Keratinocyte (primary cell): Measurements from ENCODE around the gene LNPEP. TPM values are rescaled to one million over a fixed set of nuclear protein-coding genes. Genes with fewer than 3 reads are reported as not detected.
A peak's percentile ranks its signal among the peaks of the same experiment; 100 is the strongest.

Experiments
- DNase-seq: peaks from one replicate; pipeline ENCODE4 v3.0.0-alpha.2; 2011; ENCODE audit warnings: low read depth, missing footprints, low spot score
- FAIRE-seq: peaks from 2 replicates; lab custom pipeline; 2011; peaks lifted over from hg19 to GRCh38; lab: Jason Lieb, UNC
- H2AFZ ChIP-seq: 2 replicates; pipeline ENCODE4 v1.6.0; 2012; ENCODE audit warnings: low read length, control low read depth, inconsistent platforms; ENCODE audit not compliant: control insufficient read depth
- H3K27ac ChIP-seq: 2 replicates; pipeline ENCODE4 v1.5.1; 2011; ENCODE audit warnings: low read length; ENCODE audit not compliant: control insufficient read depth, insufficient read depth
- H3K27me3 ChIP-seq: 3 replicates; pipeline ENCODE4 v1.6.0; 2011; ENCODE audit warnings: low read length; ENCODE audit not compliant: control insufficient read depth, insufficient read depth; ENCODE audit errors: extremely low read depth
- H3K36me3 ChIP-seq, 2 experiments: 2 replicates in 1 of 2; 3 replicates in 1 of 2; pipeline ENCODE4 v1.5.1; 2011; ENCODE audit warnings: low read length in 2 of 2, mild to moderate bottlenecking in 1 of 2; ENCODE audit not compliant: control insufficient read depth in 2 of 2, insufficient read depth in 2 of 2; ENCODE audit errors: extremely low read depth in 1 of 2
- H3K4me1 ChIP-seq: 3 replicates; pipeline ENCODE4 v1.5.1; 2011; ENCODE audit warnings: low read length; ENCODE audit not compliant: control insufficient read depth, insufficient read depth; ENCODE audit errors: extremely low read depth
- H3K4me2 ChIP-seq: 3 replicates; pipeline ENCODE4 v1.6.0; 2011; ENCODE audit warnings: low read depth, low read length; ENCODE audit not compliant: control insufficient read depth, insufficient read depth; ENCODE audit errors: extremely low read depth
- H3K4me3 ChIP-seq, 3 experiments: fragments of 200-600 bp in 1 of 3; sonication (generic) in 1 of 3; 2 replicates in 2 of 3; 3 replicates in 1 of 3; pipeline ENCODE4 v1.5.1; 2011 to 2016; ENCODE audit warnings: low read length in 3 of 3, mild to moderate bottlenecking in 3 of 3, control low read depth in 2 of 3, inconsistent platforms in 1 of 3, low read depth in 1 of 3, mixed read lengths in 1 of 3, mixed run types in 1 of 3, moderate library complexity in 1 of 3; ENCODE audit not compliant: control insufficient read depth in 2 of 3, insufficient read depth in 2 of 3; ENCODE audit errors: extremely low read depth in 1 of 3
- H3K79me2 ChIP-seq: 2 replicates; pipeline ENCODE4 v1.6.0; 2012; ENCODE audit warnings: low read length; ENCODE audit not compliant: control insufficient read depth, insufficient read depth
- H3K9ac ChIP-seq: 3 replicates; pipeline ENCODE4 v1.6.0; 2011; ENCODE audit warnings: low read length; ENCODE audit not compliant: control insufficient read depth, insufficient read depth; ENCODE audit errors: extremely low read depth
- H3K9me1 ChIP-seq: 3 replicates; pipeline ENCODE4 v1.6.0; 2011; ENCODE audit warnings: low read length; ENCODE audit not compliant: control insufficient read depth, insufficient read depth; ENCODE audit errors: extremely low read depth
- H3K9me3 ChIP-seq: 2 replicates; pipeline ENCODE4 v1.5.1; 2012; ENCODE audit warnings: low read depth, low read length; ENCODE audit not compliant: control insufficient read depth
- H4K20me1 ChIP-seq: 3 replicates; pipeline ENCODE4 v1.6.0; 2011; ENCODE audit warnings: low read length; ENCODE audit not compliant: control insufficient read depth, insufficient read depth; ENCODE audit errors: extremely low read depth
- EZH2 ChIP-seq: IDR thresholded peaks from one replicate; pipeline ENCODE4 v1.6.1; 2012; ENCODE audit warnings: inconsistent platforms, mild to moderate bottlenecking, low read length, moderate library complexity
- dilution Hi-C: fragments of 300-500 bp; cut with MboI; formaldehyde crosslinking; loops from one replicate; pipeline ENCODE4 v1.7.0; 2020; ENCODE audit warnings: low sequenced_read_pairs; ENCODE audit not compliant: extremely low pct_ligation_motif_present
- polyA plus RNA-seq, 5 experiments: library from polyadenylated mRNA; depleted of rRNA in 3 of 5; stranded (reverse) in 3 of 5; stranded (forward) in 1 of 5; unstranded in 1 of 5; fragments of >200 nt; gene quantifications; 1 replicate in 1 of 5; 2 replicates in 3 of 5; 3 replicates in 1 of 5; pipeline versions ENCODE4 v1.2.1 to v1.2.3, GENCODE V29; 2011 to 2012; ENCODE audit warnings: missing spikeins in 2 of 5, low read depth in 1 of 5, low replicate concordance in 1 of 5
- TF ChIP-seq, protein P1 (sequence below), 3 experiments: IDR thresholded peaks in 1 of 3; conservative IDR thresholded peaks in 1 of 3; optimal IDR thresholded peaks in 1 of 3; 2 replicates in 2 of 3; 3 replicates in 1 of 3; pipeline versions ENCODE3 to v1.5.1; 2011; ENCODE audit warnings: low read length in 3 of 3, mild to moderate bottlenecking in 3 of 3, moderate library complexity in 2 of 3, control low read depth in 1 of 3, inconsistent platforms in 1 of 3; ENCODE audit not compliant: insufficient read depth in 2 of 3; ENCODE audit errors: extremely low read depth in 1 of 3

LNPEP gene
- polyA plus RNA-seq, 1 donor (not counting 4 experiments of a cell fraction or from before 2014, with no cell fraction given): 26.6 TPM

DNA sequence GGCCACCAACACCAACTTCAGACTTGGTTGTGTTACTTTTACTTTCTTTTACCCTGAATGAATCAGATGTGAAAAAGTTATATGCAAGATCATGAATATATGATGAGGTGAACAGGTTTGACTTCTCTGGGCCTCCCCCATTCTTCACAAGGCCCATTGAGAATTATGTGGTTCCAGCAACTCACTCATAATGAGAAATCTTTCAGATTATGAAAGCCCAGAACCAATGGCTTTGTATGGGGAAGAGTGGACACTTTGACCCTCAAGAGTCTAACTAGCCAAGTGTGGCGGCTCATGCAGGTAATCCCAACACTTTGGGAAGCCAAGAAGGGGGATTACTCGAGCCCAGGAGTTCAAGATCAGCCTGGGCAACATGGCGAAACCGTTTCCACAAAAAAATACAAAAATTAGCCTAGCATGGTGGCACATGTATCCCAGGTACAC, 16.1 kb upstream of the LNPEP start:
- Histone ChIP-seq H3K4me3 (no peak overlapping the region), H3K79me2 (no peaks in the 10 kb centered on the region), H3K36me3 (peaks cover 0 to 2% of the 10 kb centered on the region in 2 experiments), H4K20me1 (no peaks in the 10 kb centered on the region), H3K9ac (no peak overlapping the region), H3K27ac (no peak overlapping the region), H3K4me2 (no peak overlapping the region), H2AFZ (no peak overlapping the region), H3K27me3 (no peaks in the 10 kb centered on the region), H3K9me3 (no peaks in the 10 kb centered on the region), H3K9me1 (no peaks in the 10 kb centered on the region), H3K4me1 (peaks cover 29% of the 10 kb centered on the region)
- FAIRE-seq (no peak), DNase-seq (no peak)
- dilution Hi-C loops: no loop called here
- TF ChIP-seq EZH2: no peak
- TF ChIP-seq, protein P1, sequence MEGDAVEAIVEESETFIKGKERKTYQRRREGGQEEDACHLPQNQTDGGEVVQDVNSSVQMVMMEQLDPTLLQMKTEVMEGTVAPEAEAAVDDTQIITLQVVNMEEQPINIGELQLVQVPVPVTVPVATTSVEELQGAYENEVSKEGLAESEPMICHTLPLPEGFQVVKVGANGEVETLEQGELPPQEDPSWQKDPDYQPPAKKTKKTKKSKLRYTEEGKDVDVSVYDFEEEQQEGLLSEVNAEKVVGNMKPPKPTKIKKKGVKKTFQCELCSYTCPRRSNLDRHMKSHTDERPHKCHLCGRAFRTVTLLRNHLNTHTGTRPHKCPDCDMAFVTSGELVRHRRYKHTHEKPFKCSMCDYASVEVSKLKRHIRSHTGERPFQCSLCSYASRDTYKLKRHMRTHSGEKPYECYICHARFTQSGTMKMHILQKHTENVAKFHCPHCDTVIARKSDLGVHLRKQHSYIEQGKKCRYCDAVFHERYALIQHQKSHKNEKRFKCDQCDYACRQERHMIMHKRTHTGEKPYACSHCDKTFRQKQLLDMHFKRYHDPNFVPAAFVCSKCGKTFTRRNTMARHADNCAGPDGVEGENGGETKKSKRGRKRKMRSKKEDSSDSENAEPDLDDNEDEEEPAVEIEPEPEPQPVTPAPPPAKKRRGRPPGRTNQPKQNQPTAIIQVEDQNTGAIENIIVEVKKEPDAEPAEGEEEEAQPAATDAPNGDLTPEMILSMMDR (optimal IDR thresholded peaks at IDR 0.05 in 1 of 3, IDR thresholded peaks at IDR 0.05 in 1 of 3, conservative IDR thresholded peaks at IDR 0.05 in 1 of 3; ENCODE audit: extremely low read depth in 1 of 3, insufficient read depth in 2 of 3, low read length in 3 of 3): no peak

DNA sequence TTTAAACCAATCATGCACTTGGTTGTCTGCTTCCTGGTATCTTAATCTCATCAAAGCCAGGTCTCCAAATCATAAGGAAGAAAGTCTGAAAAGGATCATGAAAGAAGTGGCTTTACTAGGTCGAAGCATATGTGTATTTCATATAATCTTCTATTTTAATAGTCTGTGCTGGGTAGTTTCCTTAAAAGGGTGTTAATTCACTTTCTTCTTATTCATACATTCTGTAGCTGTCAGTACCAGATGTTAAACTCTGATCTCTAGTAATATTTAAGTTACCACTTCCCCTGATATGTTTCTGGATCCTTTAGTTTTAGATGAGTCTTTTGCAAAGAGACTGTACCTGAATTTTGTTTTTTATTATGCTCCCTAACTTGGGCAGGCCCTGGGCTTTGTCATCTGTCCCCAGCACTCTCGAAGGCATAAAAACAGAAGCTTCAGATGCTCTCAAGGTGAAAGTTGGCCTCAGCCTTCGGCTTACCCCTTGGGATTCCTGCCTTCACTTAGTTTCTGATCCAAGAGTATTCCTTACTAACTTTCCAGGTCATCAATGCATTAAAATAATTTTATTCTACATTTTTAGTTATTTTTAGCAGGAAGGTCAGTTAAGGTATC, 15.0 kb upstream of the LNPEP start:
- DNase-seq (no peak), FAIRE-seq (no peak)
- Histone ChIP-seq H3K36me3 (peaks cover 0 to 2% of the 10 kb centered on the region in 2 experiments), H3K27ac (peak overlapping the region; percentile 17), H3K9me1 (no peaks in the 10 kb centered on the region), H3K4me1 (peaks cover 29% of the 10 kb centered on the region), H3K79me2 (no peaks in the 10 kb centered on the region), H3K27me3 (no peaks in the 10 kb centered on the region), H3K9ac (no peak overlapping the region), H4K20me1 (no peaks in the 10 kb centered on the region), H2AFZ (no peak overlapping the region), H3K4me3 (no peak overlapping the region), H3K9me3 (no peaks in the 10 kb centered on the region), H3K4me2 (no peak overlapping the region)
- dilution Hi-C loops: no loop called here
- no peak for TF ChIP-seq EZH2
- TF ChIP-seq, protein P1 (optimal IDR thresholded peaks at IDR 0.05 in 1 of 3, IDR thresholded peaks at IDR 0.05 in 1 of 3, conservative IDR thresholded peaks at IDR 0.05 in 1 of 3; ENCODE audit: extremely low read depth in 1 of 3, insufficient read depth in 2 of 3, low read length in 3 of 3): no peak
